AG10803 (cell line): ENCODE data around the gene MAP7D1.
A peak's percentile ranks its signal among the peaks of the same experiment; 100 is the strongest.

Experiments
- DNase-seq: peaks from one replicate; pipeline ENCODE4 v3.0.0; 2010; ENCODE audit warnings: low read depth
- H3K4me3 ChIP-seq: 2 replicates; pipeline ENCODE4 v1.5.1; 2011; ENCODE audit warnings: mild to moderate bottlenecking, low read length, control low read depth
- CTCF ChIP-seq: conservative IDR thresholded peaks from 2 replicates; pipeline ENCODE4 v1.5.1; 2011; ENCODE audit warnings: mild to moderate bottlenecking, low read length, control low read depth, inconsistent platforms

The MAP7D1 gene

GRCh38 chr1:36135330-36135667 lies 20.7 kb upstream of the MAP7D1 start:
- no peak for DNase-seq
- TF ChIP-seq CTCF, result no peak
- H3K4me3 ChIP-seq, result no peak overlapping the region

GRCh38 chr1:36135796-36136195 lies 20.2 kb upstream of the MAP7D1 start:
- TF ChIP-seq CTCF, result no peak
- no peak overlapping the region for H3K4me3 ChIP-seq
- no peak for DNase-seq

GRCh38 chr1:36136535-36136934 lies 19.4 kb upstream of the MAP7D1 start:
- no peak for TF ChIP-seq CTCF
- H3K4me3 ChIP-seq, result no peak overlapping the region
- peak; percentile 92 for DNase-seq

- no peak for DNase-seq
- no peak overlapping the region for H3K4me3 ChIP-seq
- no peak for TF ChIP-seq CTCF
Observed at GRCh38 chr1:36137226-36137625, 18.7 kb upstream of the MAP7D1 start.

- DNase-seq, result no peak
Observed at GRCh38 chr1:36137776-36138175, 18.2 kb upstream of the MAP7D1 start.

GRCh38 chr1:36139521-36139920 lies 16.4 kb upstream of the MAP7D1 start:
- TF ChIP-seq CTCF, result no peak
- no peak for DNase-seq
- H3K4me3 ChIP-seq, result no peak overlapping the region

More at GRCh38 chr1:36137776-36138175, 18.2 kb upstream of the MAP7D1 start:
- TF ChIP-seq CTCF, result no peak
- H3K4me3 ChIP-seq, result no peak overlapping the region

GRCh38 chr1:36142121-36142520 lies 13.8 kb upstream of the MAP7D1 start:
- H3K4me3 ChIP-seq, result no peak overlapping the region
- DNase-seq, result no peak
- TF ChIP-seq CTCF, result no peak
